ENCODE measurements around the gene NR3C1.

NR3C1 gene

GRCh38 chr5:143261748-143262392 is 141.6 kb downstream of the NR3C1 start:
- DNase-seq (ENCODE audit: low read depth in 2 of 2), result no peak

GRCh38 chr5:143259254-143259605 is 144.3 kb downstream of the NR3C1 start:
- DNase-seq (ENCODE audit: low read depth in 2 of 2), result no peak

GRCh38 chr5:143258559-143259253 is 144.8 kb downstream of the NR3C1 start:
- DNase-seq (ENCODE audit: low read depth in 2 of 2), result no peak

GRCh38 chr5:143254819-143255218 is 148.7 kb downstream of the NR3C1 start:
- DNase-seq (ENCODE audit: low read depth in 2 of 2), result no peak

- DNase-seq (ENCODE audit: low read depth in 2 of 2), result no peak
Observed at GRCh38 chr5:143251946-143252345, 151.5 kb downstream of the NR3C1 start.

GRCh38 chr5:143251190-143251589 is 152.3 kb downstream of the NR3C1 start:
- no peak for DNase-seq (ENCODE audit: low read depth in 2 of 2)

GRCh38 chr5:143249851-143250250 is 153.6 kb downstream of the NR3C1 start:
- no peak for DNase-seq (ENCODE audit: low read depth in 2 of 2)

GRCh38 chr5:143248822-143249579 is 154.5 kb downstream of the NR3C1 start:
- no peak for DNase-seq (ENCODE audit: low read depth in 2 of 2)

- no peak for DNase-seq (ENCODE audit: low read depth in 2 of 2)
Observed at GRCh38 chr5:143248391-143248790, 155.1 kb downstream of the NR3C1 start.

GRCh38 chr5:143247134-143247815 is 156.2 kb downstream of the NR3C1 start:
- DNase-seq (ENCODE audit: low read depth in 2 of 2), result no peak

- no peak for DNase-seq (ENCODE audit: low read depth in 2 of 2)
Observed at GRCh38 chr5:143245929-143246561, 157.4 kb downstream of the NR3C1 start.

- DNase-seq (ENCODE audit: low read depth in 2 of 2), result no peak
Observed at GRCh38 chr5:143244990-143245389, 158.5 kb downstream of the NR3C1 start.

- DNase-seq (ENCODE audit: low read depth in 2 of 2), result no peak
Observed at GRCh38 chr5:143244000-143244736, 159.3 kb downstream of the NR3C1 start.

- DNase-seq (ENCODE audit: low read depth in 2 of 2), result no peak
Observed at GRCh38 chr5:143243103-143243502, 160.4 kb downstream of the NR3C1 start.

GRCh38 chr5:143241892-143242291 is 161.6 kb downstream of the NR3C1 start:
- DNase-seq (ENCODE audit: low read depth in 2 of 2), result no peak

- no peak for DNase-seq (ENCODE audit: low read depth in 2 of 2)
Observed at GRCh38 chr5:143239882-143240518, 163.5 kb downstream of the NR3C1 start.

GRCh38 chr5:143238620-143239019 is 164.9 kb downstream of the NR3C1 start:
- no peak for DNase-seq (ENCODE audit: low read depth in 2 of 2)

- no peak for DNase-seq (ENCODE audit: low read depth in 2 of 2)
Observed at GRCh38 chr5:143237664-143238063, 165.8 kb downstream of the NR3C1 start.

GRCh38 chr5:143236682-143237081 is 166.8 kb downstream of the NR3C1 start:
- DNase-seq (ENCODE audit: low read depth in 2 of 2), result no peak

GRCh38 chr5:143235423-143235822 is 168.1 kb downstream of the NR3C1 start:
- DNase-seq (ENCODE audit: low read depth in 2 of 2), result no peak
